ENCODE data around the gene AGFG2. TPM values are rescaled to one million over a fixed set of nuclear protein-coding genes. Genes with fewer than 3 reads are reported as not detected.

Gene AGFG2
- total and polyA plus RNA-seq, 2 of the 13 experiments (the other 11 are each of a cell fraction or from before 2014, with no cell fraction given) = 125 to 132 TPM

DNA sequence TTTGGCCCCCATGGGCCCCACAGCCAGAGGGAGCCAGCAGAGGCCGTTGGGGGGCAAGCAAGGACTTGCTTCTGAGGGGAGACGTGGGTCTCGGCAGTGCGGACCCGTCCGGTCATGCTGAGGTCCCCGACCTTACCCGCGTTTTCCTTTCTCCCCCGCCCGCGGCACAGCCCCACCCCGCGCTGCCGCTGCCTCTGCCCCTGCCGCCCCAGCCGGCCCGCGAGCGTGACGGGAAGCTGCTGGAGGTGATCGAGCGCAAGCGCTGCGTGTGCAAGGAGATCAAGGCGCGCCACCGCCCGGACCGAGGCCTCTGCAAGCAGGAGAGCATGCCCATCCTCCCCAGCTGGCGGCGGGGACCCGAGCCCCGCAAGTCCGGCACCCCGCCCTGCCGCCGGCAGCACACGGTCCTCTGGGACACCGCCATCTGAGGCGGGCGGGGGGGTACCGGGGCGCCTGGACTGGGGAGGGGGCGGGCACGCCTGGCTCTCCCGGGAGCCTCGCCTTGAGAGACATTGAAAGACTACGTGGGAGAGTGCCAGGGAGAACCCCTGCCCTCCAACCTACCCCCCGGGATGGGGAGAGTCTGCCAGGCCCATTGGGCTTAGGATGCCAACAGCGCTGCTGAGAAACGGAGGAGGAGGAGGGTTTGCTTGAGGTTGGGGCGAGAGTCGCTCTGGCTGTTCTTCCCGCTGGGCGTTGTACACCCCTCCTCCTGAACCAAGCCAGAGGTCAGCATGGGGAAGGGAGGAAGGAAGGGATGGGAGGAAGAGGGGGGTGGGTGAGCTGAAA, 45.3 kb upstream of the AGFG2 start (continued):
- no peak; the same call in 1 of the 2 replicates for TF ChIP-seq ZNF770 (CRISPR knock-in tag; IDR thresholded peaks at IDR 0.05)
- TF ChIP-seq ZNF784 (CRISPR knock-in tag; IDR thresholded peaks at IDR 0.05; ENCODE audit: borderline replicate concordance) = no peak
- TF ChIP-seq TP53 (CRISPR knock-in tag; conservative IDR thresholded peaks at IDR 0.05) = no peak
- TF ChIP-seq GLI4 (CRISPR knock-in tag; IDR thresholded peaks at IDR 0.05; ENCODE audit: borderline replicate concordance) = 0 out of 2 replicates have a peak, but pooled peaks have one; percentile 51
- TF ChIP-seq PREB (CRISPR knock-in tag; IDR thresholded peaks at IDR 0.05) = no peak
- no peak for TF ChIP-seq TEF (CRISPR knock-in tag; IDR thresholded peaks at IDR 0.05)
- TF ChIP-seq RAD51 (IDR thresholded peaks at IDR 0.05; ENCODE audit: borderline replicate concordance) = no peak
- TF ChIP-seq MAX (IDR thresholded peaks at IDR 0.05) = peak; percentile 51
- no peak for TF ChIP-seq ATF5 (CRISPR knock-in tag; IDR thresholded peaks at IDR 0.05; ENCODE audit: low read depth)
- TF ChIP-seq ZNF546 (CRISPR knock-in tag; conservative IDR thresholded peaks at IDR 0.05) = no peak
- TF ChIP-seq ZNF564 (CRISPR knock-in tag; IDR thresholded peaks at IDR 0.05) = no peak
- no peak for TF ChIP-seq FOXK1 (CRISPR knock-in tag; IDR thresholded peaks at IDR 0.05; ENCODE audit: borderline replicate concordance, low read depth)
- TF ChIP-seq RBAK (CRISPR knock-in tag; IDR thresholded peaks at IDR 0.05) = no peak
- TF ChIP-seq PTBP1 (IDR thresholded peaks at IDR 0.05; ENCODE audit: low read depth, low read length, poor library complexity, severe bottlenecking) = peak; percentile 56
- no peak for TF ChIP-seq ZNF879 (CRISPR knock-in tag; IDR thresholded peaks at IDR 0.05)
- TF ChIP-seq ZNF136 (CRISPR knock-in tag; IDR thresholded peaks at IDR 0.05; ENCODE audit: low read depth) = peak; percentile 86; the same call in 1 of the 2 replicates
- TF ChIP-seq ZNF777 (CRISPR knock-in tag; IDR thresholded peaks at IDR 0.05) = peak; percentile 55
- no peak for TF ChIP-seq ZNF644 (CRISPR knock-in tag; IDR thresholded peaks at IDR 0.05; ENCODE audit: low read depth)
- TF ChIP-seq THAP11 (CRISPR knock-in tag; IDR thresholded peaks at IDR 0.05) = peak; percentile 44; the same call in 1 of the 2 replicates
- no peak for TF ChIP-seq ARNTL (CRISPR knock-in tag; IDR thresholded peaks at IDR 0.05)
- no peak for TF ChIP-seq FIP1L1 (IDR thresholded peaks at IDR 0.05; ENCODE audit: borderline replicate concordance, insufficient read depth, low read depth, low read length)
- no peak for TF ChIP-seq ZNF576 (CRISPR knock-in tag; IDR thresholded peaks at IDR 0.05)
- no peak for TF ChIP-seq CBX1 (IDR thresholded peaks at IDR 0.05; ENCODE audit: low read depth)
